Forelimb muscle (tissue), 1 donor: ENCODE results near the gene FOXF2. TPM values are rescaled to one million over a fixed set of nuclear protein-coding genes. Genes with fewer than 3 reads are reported as not detected.

Source experiments
- DNase-seq: peaks from one replicate; pipeline ENCODE4 v3.0.0-alpha.2; 2013; ENCODE audit warnings: low read depth
- polyA plus RNA-seq: library from polyadenylated mRNA; unstranded; fragments of 120-200 nt; gene quantifications from one replicate; pipeline ENCODE4 v1.2.1, GENCODE V29; 2013; ENCODE audit not compliant: insufficient read length

Gene FOXF2
- polyA plus RNA-seq, 1 donor, result 0.92 TPM

DNA sequence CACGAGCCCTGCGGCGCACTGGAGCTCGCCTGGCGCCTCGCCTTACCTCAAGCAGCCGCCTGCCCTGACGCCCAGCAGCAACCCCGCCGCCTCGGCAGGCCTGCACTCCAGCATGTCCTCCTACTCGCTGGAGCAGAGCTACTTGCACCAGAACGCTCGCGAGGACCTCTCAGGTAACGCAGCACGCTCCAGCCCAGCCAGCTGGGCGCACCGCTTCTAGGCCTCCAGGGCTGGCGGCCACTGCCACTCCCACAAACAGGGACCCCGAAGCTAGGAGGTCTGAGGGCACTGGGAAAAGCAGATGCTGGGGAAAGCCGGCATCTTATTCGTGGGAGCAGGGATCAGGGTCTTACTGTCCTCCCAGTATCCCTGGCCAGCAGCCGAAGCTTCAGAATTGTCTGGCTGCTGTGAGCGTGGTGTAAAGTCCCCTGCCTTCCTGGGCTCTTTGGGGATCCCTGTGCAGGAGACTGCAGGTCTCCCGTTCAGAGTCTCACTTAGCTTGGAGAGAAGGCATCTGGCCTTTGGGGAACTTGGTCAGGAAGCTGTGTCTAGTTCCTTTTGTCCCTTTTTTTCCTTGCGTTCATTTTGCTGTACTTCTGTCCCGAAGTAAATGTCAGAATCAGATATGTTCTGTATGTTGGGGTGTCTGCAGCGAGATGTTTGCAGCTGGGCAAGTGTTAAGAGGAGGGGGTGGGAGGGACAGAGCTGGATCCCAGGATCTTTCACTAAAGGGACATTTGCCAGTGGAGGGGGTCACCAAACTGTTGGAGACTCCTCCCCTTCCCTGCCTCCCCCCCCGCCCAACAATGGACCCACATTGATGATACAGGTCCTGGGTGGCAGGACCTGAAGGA, 1.8 kb downstream of the FOXF2 start:
- no peak for DNase-seq

- DNase-seq, result no peak
Observed at GRCh38 chr6:1391800-1392309, 2.5 kb downstream of the FOXF2 start.

GRCh38 chr6:1392813-1393640, 3.7 kb downstream of the FOXF2 start:
- DNase-seq, result no peak

- DNase-seq, result no peak
Observed at GRCh38 chr6:1393641-1394283, 4.4 kb downstream of the FOXF2 start.

- DNase-seq, result no peak
Observed at GRCh38 chr6:1394514-1395463, 5.4 kb downstream of the FOXF2 start.

- DNase-seq, result no peak
Observed at GRCh38 chr6:1395506-1395905, 6.1 kb downstream of the FOXF2 start.

DNA sequence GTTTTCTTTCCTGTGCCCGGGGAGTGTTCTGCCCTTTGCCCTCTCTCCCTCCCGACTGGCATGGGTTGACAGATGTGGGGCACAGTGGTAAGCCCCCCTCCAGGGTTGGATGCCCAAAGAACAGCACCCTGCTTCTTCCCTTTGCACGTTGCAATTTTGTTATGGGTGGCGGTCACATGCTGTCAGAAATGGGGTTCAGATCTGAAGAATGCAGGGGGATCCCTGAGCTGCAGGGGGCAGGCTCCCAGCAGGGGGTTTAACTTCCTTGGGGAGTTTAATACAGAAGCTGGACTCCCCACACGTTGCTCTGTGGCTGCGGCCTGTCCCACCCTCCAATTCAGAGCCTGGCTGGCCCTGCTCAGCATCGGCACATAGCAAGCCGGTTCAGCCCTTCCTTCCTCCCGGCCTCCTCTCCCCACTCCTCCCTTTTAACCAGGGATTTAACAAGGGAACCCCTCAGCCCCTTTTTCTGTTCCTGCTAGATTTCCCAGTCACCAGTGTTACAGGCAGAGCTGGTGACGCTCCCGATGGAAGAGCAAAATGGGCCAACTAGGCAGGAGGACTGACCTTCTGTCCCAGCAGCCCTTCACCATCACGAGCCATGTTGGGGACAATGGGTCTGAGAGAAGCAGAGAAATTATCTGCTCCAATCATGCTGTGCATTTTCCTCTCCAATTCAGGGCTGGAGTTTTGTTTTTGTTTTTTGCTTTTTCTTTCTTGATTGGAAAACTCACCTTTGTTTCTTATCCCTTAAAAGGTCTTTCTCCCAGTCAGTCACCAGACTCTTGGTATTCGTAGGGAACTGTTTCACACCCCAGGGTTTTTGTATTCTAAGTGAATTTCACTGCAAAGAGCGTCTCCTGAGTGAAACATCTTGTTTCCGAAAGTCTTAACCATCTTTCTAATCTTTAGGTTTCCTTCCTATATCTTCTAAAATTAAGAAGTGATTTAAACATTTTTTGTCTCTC, 6.8 kb downstream of the FOXF2 start:
- DNase-seq, result no peak

DNA sequence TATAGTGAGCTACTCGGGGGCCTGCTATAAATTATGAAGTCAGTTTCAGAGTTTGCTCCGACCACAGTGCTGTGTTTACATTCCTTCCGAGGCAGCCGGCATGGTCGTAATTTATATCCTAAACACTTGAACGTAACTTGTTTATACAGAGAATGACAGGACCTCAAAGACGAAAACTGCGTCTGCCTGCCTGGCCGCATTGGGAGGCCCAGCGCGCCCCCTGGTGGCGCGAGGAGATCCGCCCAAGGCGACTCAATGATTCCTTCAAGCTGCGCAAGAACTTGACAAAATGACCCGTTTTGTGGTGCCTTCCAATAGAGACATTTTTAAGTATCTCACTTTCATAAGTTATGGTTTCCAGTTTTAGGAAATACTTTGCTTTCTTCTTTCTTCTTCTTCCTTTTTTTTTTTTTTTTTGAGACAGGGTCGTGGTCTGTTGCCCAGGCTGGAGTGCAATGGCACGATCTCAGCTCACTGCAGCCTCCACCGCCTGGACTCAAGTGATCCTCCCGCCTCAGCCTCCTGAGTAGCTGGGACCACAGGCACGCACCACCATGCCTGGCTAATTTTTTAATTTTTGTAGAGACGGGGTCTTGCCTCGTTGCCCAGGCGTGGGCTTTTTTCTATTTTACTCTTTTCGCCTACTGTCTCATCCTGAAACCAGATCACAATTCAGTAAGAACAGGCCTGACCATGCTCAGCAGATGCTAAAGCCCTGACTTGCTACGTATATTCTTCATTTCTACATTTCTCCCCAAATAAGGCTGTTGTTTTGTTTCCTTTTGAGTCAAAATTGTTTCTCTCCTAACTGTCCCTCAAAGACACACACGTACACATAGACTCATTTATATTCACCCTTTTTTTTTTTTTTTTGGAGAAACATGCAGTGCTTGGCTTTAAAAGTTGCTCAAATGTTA, 7.8 kb downstream of the FOXF2 start:
- peak; percentile 35 for DNase-seq

DNA sequence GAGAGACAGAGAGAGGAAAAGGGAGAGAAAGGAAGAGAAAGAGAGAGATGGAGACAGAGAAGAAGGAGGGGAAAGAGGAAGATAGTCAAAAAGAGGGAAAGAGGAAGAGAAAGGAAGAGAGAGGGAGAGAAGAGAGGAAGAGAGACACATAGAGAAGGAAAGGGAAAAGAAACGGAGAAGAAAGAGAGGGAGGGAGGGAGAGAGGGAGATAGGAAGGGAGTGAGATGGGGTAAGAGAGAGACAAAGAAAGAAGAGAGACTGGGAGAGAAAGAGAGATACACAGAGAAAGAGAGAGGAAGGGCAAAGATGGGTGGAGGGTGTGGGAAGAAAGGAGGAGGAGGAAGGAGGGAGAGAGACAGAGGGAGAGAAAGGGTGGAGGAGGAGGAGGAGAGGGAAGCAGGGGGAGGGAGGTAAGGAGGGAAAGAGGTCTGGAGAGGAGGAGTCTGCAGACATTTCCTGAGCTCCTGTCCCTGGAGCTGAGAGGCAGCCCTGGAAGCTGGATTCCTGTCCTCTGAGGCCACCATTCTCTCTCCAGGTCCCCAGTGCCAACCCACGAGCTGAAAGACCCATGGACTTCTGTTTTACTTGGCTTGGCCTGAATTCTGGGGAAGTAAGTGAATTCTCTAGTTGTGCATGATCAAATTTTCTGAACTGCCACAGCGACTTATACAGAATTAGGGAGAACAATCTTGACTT, 9.9 kb downstream of the FOXF2 start:
- DNase-seq, result no peak

GRCh38 chr6:1400126-1400850, 10.9 kb downstream of the FOXF2 start:
- no peak for DNase-seq

- no peak for DNase-seq
Observed at GRCh38 chr6:1402369-1402768, 13.0 kb downstream of the FOXF2 start.

- DNase-seq, result no peak
Observed at GRCh38 chr6:1402868-1403267, 13.5 kb downstream of the FOXF2 start.

DNA sequence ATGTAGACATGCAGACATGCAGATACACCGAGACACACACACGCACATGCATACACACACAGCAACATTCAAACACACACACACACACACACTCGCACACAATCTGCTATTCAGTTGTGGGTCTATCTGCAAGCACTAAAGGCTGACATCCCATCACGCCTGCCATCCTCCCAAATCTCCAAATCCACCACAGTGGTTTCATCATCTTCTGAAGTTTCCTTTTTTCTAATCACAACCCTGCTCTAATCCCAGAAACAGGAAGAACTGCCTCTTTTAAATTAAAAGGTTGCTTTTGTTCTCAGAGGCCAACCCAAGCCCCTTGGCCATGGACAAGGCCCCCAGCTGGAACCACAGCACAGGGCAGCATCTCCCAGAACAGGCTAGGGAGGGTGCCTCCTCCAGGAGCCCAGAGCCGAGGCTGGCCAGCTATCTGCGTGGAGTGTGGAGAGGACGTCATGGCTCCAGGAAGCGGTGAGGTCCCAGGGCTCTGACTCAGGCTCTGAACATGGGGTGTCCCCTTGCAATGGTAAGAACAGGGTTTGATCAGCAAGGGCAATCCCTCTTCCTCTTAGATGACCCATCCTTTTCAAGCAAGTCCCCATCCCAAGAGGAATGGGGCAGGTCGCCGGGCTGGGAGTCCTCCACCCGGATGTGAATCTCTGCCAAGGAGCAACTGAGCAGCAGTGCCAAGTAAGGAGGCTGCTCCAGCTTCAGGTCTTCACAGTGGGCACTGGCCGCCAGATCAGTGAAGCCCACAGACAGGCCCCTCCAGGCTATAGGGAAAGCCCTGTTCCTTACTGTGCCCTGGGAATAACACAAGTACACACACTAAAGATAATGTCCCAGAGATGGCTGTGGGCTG, 14.7 kb downstream of the FOXF2 start:
- DNase-seq, result no peak

DNA sequence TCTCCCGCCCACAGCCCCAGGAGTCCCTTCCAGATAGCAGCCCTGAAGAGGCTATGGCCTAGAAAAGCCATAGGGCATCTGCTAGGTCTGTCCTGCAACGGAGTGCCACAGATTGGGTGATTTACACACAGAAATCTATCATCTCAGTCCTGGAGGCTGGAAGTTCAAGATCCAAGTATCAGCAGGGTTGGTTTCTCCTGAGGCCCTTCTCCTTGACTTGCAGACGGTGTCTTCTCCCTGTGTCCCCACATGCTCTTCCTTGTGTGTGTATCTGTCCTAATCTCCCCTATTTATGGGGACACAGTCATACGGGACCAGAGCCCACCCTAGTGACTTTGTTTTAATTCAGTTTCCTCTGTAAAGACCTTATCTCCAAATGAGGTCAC, 15.3 kb downstream of the FOXF2 start:
- DNase-seq, result no peak

- no peak for DNase-seq
Observed at GRCh38 chr6:1405221-1405620, 15.8 kb downstream of the FOXF2 start.

DNA sequence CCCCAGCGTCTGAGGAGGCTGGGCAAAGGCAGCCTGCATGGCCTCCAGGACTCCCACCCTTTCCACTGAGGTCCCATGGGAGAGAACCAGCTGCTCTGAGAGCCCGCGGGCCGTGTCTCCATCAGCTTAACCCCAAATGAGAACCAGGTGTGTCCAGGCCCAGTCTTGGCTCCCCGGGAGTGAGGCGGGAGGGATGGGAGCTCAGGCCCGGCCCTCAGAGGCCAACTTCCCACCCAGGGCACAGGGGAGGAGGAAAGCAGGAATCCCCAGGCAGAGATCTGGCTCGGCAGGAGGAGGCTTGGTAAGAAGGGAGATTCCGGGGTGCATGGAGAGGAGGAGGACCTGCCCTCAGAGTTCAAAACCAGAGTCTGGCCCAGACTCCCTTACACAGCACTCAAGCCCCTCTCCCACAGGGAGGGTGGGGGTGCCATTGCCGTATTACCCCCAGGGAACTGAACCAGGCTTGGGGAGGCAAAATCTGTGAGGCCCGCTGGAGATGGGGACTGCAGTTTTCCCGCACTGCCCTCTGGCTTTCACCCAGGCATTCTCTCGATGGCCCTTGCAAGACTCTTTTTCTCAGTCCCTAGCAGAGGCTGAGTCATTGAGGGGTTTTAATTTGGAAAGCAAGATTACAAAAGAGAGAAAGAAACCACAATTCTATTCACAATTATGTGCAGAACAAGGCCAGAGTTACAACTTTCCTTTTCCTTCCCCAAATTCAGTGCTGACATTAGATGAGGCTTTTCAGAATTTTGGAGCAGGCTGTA, 17.1 kb downstream of the FOXF2 start:
- DNase-seq, result no peak
